Epidermal melanocyte (primary cell): ENCODE data around the gene TMEM63A.

Experiments used
- DNase-seq: peaks from one replicate; pipeline ENCODE4 v3.0.0; 2011; ENCODE audit warnings: low spot score; ENCODE audit not compliant: insufficient read length

TMEM63A gene

DNA sequence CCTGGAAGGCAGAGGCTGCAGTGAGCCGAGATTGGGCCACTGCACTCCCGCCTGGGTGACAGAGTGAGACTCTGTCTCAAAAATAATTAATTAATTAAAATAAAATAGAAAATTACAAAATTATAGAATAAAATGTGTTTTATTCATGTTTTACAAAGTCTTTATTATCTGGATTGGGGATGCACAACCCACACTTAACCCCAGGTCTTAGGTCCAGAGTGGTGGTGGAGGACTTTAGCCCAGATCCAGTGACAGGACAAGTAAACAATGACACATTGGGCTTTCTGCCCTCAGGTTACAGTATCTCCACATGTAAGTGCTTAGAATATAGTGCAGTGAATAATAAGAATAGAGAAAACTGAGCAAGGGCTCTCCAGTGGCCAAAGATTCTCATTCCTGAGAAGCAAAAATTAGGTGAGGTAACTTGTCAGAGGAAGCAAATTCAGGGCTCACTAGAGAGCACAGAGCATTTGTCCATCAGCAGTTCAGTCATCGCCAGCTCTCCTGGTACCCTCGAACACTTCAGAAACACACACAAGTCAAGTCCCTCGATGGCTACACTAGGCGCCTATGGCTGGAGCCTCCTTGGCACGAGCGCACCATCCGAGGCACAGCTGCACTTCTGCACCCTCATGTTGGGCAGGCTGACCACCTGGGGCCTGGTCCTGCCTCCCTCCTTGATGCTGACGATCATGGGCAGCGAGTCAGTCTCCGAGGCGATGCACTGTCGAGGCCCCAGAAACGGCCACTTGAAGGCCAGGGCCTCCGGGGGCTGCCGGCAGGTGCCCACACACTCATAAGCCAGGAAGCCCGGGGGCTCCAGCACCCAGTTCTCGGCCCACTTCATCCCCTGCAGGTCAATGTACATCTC lies 4.2 kb upstream of the TMEM63A start:
- DNase-seq, result no peak

DNA sequence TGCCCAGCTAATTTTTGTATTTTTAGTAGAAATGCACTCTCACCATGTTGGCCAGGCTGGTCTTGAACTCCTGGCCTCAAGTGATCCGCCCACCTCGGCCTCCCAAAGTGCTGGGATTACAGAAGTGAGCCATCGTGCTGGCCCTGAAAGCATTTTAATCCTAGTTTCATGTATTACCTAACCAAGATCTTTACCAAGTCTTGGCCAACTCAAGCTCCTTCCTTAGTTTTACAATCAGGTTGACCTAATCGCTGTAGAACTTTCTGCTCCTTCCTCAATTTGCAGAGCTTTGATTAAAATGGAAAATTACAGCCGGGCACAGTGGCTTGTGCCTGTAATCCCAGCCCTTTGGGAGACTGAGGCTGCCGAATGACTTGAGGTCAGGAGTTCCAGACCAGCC lies 3.2 kb upstream of the TMEM63A start:
- DNase-seq, result no peak

- no peak for DNase-seq
These were observed 1.6 kb upstream of the TMEM63A start for GRCh38 chr1:225883616-225884265.

- DNase-seq, result peak; percentile 55
These were observed 775 bp upstream of the TMEM63A start for GRCh38 chr1:225882694-225883615.

- DNase-seq, result peak; percentile 38
These were observed 860 bp downstream of the TMEM63A start for GRCh38 chr1:225881081-225881958.

- DNase-seq, result no peak
These were observed 1.5 kb downstream of the TMEM63A start for GRCh38 chr1:225880636-225881035.

DNA sequence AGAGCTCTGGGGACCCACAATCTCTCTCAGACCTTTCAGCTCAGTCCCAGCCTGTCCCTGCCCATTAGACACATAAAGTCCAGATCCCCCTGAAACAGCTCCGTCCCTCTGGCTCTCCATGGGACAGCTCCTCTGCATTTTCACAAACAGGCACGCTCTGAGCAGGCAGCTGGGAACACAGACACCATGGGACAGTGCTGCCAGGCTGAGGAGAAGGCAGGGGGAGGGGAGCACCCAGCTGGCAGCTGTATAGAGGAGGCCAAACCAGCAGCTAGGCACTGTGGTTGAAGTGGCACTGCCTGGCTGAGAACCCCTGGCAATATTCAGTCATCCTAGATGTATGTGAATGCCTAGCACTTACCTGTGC lies 2.0 kb downstream of the TMEM63A start:
- DNase-seq, result no peak

DNA sequence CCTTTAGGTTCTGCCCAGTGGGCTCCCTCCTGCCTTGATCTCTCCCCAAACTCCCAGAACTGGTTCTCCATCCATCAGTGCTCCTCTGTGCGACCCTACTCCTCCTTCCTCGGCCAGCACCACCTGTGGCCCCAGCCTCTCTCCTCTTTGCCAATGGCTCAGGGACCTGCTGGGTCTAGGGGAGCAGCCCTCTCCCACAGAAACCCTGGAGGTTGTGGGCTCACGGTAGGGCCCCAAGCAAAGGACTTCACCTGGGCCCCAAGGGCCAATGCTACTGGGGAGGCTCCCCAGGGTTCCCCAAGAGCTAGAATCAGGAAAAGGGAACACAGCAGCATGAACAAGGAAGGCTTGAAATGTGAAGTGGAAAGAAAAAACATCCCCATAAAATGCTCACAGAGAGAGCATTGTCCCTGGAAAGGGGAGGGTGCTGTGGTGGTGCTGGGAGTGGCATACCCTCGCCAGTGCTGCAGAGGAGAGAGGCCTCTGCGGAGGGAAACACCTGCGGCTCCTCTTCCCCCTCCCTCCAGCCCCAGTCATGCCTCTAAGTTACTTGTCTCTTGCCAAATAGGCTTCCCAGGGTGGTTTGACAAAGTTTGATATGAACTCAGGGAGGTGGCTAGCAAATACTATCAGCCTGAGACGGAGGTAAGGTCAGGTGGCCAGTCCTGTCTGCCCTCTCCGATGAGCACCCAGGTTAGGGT lies 2.5 kb downstream of the TMEM63A start:
- peak; percentile 68 for DNase-seq

GRCh38 chr1:225878282-225878681 lies 3.9 kb downstream of the TMEM63A start:
- DNase-seq, result no peak

- DNase-seq, result peak; percentile 63
These were observed 4.6 kb downstream of the TMEM63A start for GRCh38 chr1:225877580-225877979.

DNA sequence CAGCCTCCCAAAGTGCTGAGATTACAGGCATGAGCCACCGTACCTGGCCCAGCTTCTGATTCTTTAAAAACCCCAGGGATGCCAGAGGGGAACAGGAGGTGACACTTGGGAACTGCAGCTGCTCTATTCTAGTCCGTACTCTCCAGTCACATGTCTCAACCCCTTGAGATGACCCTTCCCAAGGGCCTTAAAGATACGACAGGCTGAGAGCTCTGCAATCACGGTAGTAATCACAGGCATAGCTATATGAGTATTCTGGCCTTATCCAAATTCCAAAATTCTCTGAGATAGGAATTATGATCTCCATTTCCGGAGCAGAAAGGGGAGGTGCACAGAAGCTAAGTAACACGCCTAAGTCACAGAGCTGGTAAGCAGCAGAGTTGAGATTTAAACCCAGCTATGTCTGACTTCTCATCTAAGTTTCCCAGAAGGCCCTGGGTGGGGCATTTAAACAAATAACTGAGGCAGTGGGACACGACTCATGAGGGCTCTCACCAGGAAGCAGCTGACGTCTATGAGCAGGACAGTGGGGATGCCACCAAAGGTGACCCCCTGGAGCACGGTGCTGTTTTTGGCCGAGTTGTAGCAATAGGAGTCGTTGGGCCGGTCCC lies 5.2 kb downstream of the TMEM63A start:
- DNase-seq, result no peak

GRCh38 chr1:225875044-225875815 lies 7.0 kb downstream of the TMEM63A start:
- DNase-seq, result no peak

DNA sequence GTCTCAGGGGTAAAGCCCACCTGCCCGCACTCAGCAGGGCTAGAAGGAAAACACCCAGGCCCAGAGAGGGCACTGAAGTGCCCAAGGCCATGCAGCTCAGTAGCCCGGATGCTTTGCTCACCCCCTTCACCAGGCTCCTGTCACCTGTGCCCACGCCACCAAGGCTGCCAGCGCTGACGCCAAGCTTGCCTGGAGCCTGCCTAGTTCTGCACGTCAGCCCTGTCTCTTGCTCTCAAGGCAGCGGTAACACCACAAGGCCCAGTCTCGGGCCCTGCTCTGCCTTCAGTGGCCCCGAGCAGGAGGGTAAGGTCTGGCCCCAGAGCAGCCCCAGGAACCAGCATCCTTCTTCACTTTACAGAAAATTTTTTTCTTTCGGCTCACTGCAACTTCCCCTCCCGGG lies 7.7 kb downstream of the TMEM63A start:
- DNase-seq, result no peak

DNA sequence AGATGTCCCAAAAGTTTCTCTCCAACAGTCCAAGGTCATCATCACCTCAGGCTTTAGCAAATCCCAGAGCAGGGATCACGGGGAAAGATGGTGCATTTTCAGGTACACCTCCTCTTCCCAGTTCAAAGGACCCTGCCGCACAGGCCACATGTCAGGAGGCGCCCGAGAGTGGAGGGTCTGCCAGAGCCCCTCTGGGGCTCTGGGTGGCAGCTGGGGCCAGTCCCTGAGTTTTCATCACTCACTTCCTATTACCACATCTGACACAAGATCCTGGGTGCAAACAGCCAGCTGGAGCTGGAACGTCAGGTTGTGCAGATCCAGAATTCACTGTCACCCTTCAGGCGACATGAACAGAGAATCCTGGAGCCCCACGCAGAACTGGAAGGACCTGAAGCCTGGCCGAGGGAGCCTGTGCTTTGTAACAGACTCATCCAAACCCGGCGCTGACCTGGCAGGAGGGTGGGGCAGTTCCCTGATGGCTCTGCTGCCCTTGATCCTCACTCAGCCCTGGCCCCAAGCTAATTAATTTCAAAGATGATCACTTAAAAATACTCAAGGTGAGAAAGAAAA lies 8.8 kb downstream of the TMEM63A start:
- no peak for DNase-seq

GRCh38 chr1:225872075-225872430 lies 10.1 kb downstream of the TMEM63A start:
- DNase-seq, result no peak

GRCh38 chr1:225871359-225872074 lies 10.7 kb downstream of the TMEM63A start:
- DNase-seq, result no peak

DNA sequence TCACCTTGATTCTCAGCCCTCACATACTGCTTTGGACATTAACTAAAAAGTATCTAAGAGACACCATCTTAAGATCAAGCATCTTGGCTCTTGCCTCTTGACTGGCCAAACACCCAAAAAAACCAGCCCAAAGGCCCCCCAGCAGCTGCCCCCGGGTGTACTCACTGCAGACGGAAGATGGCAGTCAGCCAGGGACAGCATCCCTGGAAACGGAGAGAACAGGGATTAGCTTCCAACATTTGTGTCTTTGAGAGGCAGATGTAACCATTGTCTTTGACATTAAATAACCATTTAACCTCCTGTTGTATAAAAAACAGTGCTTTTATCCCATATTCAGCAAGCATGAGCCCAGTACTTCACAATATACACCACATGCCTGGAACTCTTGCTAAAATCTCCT lies 11.3 kb downstream of the TMEM63A start:
- DNase-seq, result no peak
